ENCODE measurements around the gene RAB6B. TPM values are rescaled to one million over a fixed set of nuclear protein-coding genes. Genes with fewer than 3 reads are reported as not detected.

The RAB6B gene
- total and polyA plus RNA-seq, 2 donors (not counting 1 experiment from before 2014, with no cell fraction given): 0.83 to 1.5 TPM

- no peaks in the 10 kb centered on the region for H3K9me3 ChIP-seq (ENCODE audit: control insufficient read depth, insufficient read depth, low read depth, low read length)
- no peaks in the 10 kb centered on the region for H3K4me1 ChIP-seq (ENCODE audit: control insufficient read depth, extremely low read depth, insufficient read depth, low read length)
- no peaks in the 10 kb centered on the region for H3K36me3 ChIP-seq (ENCODE audit: control insufficient read depth, insufficient read depth, low read length)
- H3K4me2 ChIP-seq (ENCODE audit: extremely low read depth, insufficient read depth, low read length): no peak overlapping the region
- H3K27ac ChIP-seq (ENCODE audit: insufficient read depth, low read length): no peak overlapping the region
- no peak for TF ChIP-seq CTCF (conservative IDR thresholded peaks at IDR 0.05 in 1 of 2, IDR thresholded peaks at IDR 0.05 in 1 of 2; ENCODE audit: low read depth in 1 of 2, low read length in 2 of 2)
- TF ChIP-seq EZH2 (IDR thresholded peaks at IDR 0.05; ENCODE audit: low read length, missing control alignments): no peak
- H3K79me2 ChIP-seq (ENCODE audit: control insufficient read depth, insufficient read depth, low read length): no peaks in the 10 kb centered on the region
- H3K9ac ChIP-seq (ENCODE audit: insufficient read depth, low read length): no peak overlapping the region
- H3K27me3 ChIP-seq (ENCODE audit: control insufficient read depth, insufficient read depth, low read length): peaks cover under 1% of the 10 kb centered on the region
- H2AFZ ChIP-seq (ENCODE audit: low read length): no peak overlapping the region
- DNase-seq (ENCODE audit: low read depth in 2 of 2): no peak
- no peaks in the 10 kb centered on the region for H4K20me1 ChIP-seq (ENCODE audit: control insufficient read depth, extremely low read depth, insufficient read depth, low read length)
- no peak overlapping the region for H3K4me3 ChIP-seq (replicated peaks in 1 of 4; ENCODE audit: control extremely low read depth in 1 of 4, insufficient read depth in 1 of 4, low read depth in 3 of 4, low read length in 4 of 4)
Observed at GRCh38 chr3:133934073-133934970, 38.6 kb upstream of the RAB6B start.

GRCh38 chr3:133933097-133934024 is 37.7 kb upstream of the RAB6B start:
- H3K4me3 ChIP-seq (replicated peaks in 1 of 4; ENCODE audit: control extremely low read depth in 1 of 4, insufficient read depth in 1 of 4, low read depth in 3 of 4, low read length in 4 of 4): no peak overlapping the region
- DNase-seq (ENCODE audit: low read depth in 2 of 2): no peak
- no peak overlapping the region for H3K4me2 ChIP-seq (ENCODE audit: extremely low read depth, insufficient read depth, low read length)
- no peak overlapping the region for H3K9ac ChIP-seq (ENCODE audit: insufficient read depth, low read length)
- TF ChIP-seq EZH2 (IDR thresholded peaks at IDR 0.05; ENCODE audit: low read length, missing control alignments) (no peak), CTCF (conservative IDR thresholded peaks at IDR 0.05 in 1 of 2, IDR thresholded peaks at IDR 0.05 in 1 of 2; ENCODE audit: low read depth in 1 of 2, low read length in 2 of 2) (no peak)
- no peaks in the 10 kb centered on the region for H3K4me1 ChIP-seq (ENCODE audit: control insufficient read depth, extremely low read depth, insufficient read depth, low read length)
- H3K36me3 ChIP-seq (ENCODE audit: control insufficient read depth, insufficient read depth, low read length): no peaks in the 10 kb centered on the region
- no peaks in the 10 kb centered on the region for H3K27me3 ChIP-seq (ENCODE audit: control insufficient read depth, insufficient read depth, low read length)
- no peaks in the 10 kb centered on the region for H3K79me2 ChIP-seq (ENCODE audit: control insufficient read depth, insufficient read depth, low read length)
- H4K20me1 ChIP-seq (ENCODE audit: control insufficient read depth, extremely low read depth, insufficient read depth, low read length): no peaks in the 10 kb centered on the region
- H2AFZ ChIP-seq (ENCODE audit: low read length): no peak overlapping the region
- no peak overlapping the region for H3K27ac ChIP-seq (ENCODE audit: insufficient read depth, low read length)
- H3K9me3 ChIP-seq (ENCODE audit: control insufficient read depth, insufficient read depth, low read depth, low read length): no peaks in the 10 kb centered on the region

- H3K4me3 ChIP-seq (replicated peaks in 1 of 4; ENCODE audit: control extremely low read depth in 1 of 4, insufficient read depth in 1 of 4, low read depth in 3 of 4, low read length in 4 of 4): no peak overlapping the region
- H3K36me3 ChIP-seq (ENCODE audit: control insufficient read depth, insufficient read depth, low read length): no peaks in the 10 kb centered on the region
- no peak overlapping the region for H3K27ac ChIP-seq (ENCODE audit: insufficient read depth, low read length)
- no peak overlapping the region for H3K9ac ChIP-seq (ENCODE audit: insufficient read depth, low read length)
- no peak for DNase-seq (ENCODE audit: low read depth in 2 of 2)
- H2AFZ ChIP-seq (ENCODE audit: low read length): no peak overlapping the region
- no peaks in the 10 kb centered on the region for H3K27me3 ChIP-seq (ENCODE audit: control insufficient read depth, insufficient read depth, low read length)
- no peak for TF ChIP-seq EZH2 (IDR thresholded peaks at IDR 0.05; ENCODE audit: low read length, missing control alignments)
- no peak for TF ChIP-seq CTCF (conservative IDR thresholded peaks at IDR 0.05 in 1 of 2, IDR thresholded peaks at IDR 0.05 in 1 of 2; ENCODE audit: low read depth in 1 of 2, low read length in 2 of 2)
- H3K79me2 ChIP-seq (ENCODE audit: control insufficient read depth, insufficient read depth, low read length): no peaks in the 10 kb centered on the region
- no peaks in the 10 kb centered on the region for H4K20me1 ChIP-seq (ENCODE audit: control insufficient read depth, extremely low read depth, insufficient read depth, low read length)
- H3K9me3 ChIP-seq (ENCODE audit: control insufficient read depth, insufficient read depth, low read depth, low read length): no peaks in the 10 kb centered on the region
- no peaks in the 10 kb centered on the region for H3K4me1 ChIP-seq (ENCODE audit: control insufficient read depth, extremely low read depth, insufficient read depth, low read length)
- no peak overlapping the region for H3K4me2 ChIP-seq (ENCODE audit: extremely low read depth, insufficient read depth, low read length)
Observed at GRCh38 chr3:133932009-133932408, 36.3 kb upstream of the RAB6B start.
